ENCODE results near the gene DOK4.
"Not testable (repeated sequence)": the region's sequence is repeated elsewhere in the genome, so short reads cannot be mapped to it uniquely, and the experiment has no call there.

The DOK4 gene

DNA sequence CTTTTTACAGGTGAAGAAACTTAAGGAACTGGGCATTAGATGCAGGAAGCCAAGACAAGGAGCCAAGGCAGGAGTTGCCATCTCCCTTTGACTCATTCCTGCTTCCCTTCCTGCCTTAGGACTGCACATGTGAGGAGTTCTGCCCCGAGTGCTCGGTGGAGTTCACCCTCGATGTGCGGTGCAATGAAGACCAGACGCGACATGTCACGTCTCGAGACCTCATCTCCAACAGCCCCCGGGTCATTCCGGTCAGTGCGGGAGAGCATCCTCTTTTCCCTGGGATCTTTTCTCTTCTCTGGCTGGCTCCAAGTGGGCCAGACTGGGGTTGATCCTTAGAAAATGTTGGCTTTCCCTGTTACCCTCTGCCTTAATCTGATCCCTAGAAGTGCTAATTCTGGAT, 17.2 kb downstream of the DOK4 start:
- Mint-ChIP-seq H3K36me3 (peaks cover 7% of the 10 kb centered on the region), H3K4me3 (no peak overlapping the region), H3K27me3 (no peaks in the 10 kb centered on the region), H3K4me1 (ENCODE audit: low read depth) (peaks cover 16% of the 10 kb centered on the region), H3K27ac (no peak overlapping the region), H3K9me3 (ENCODE audit: low read depth) (no peaks in the 10 kb centered on the region)

DNA sequence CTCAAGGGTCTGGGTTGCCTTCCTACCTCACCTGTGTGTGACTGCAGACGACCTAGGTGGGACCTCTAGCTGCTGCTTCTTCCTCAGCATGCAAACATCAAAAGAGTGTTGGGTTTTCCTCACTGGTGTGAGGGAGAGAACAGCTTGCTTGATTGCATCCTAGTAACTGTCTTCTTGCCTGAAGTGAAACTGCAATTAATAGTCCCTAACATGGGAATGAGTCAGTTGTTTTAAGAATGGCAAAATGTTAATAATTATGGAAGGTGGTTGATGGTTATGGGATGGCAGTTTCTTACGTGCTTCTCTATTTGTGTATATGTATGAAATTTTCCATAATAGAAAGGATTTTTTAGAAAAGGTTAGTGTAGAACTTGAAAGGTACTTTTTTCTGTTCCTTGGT, 17.9 kb downstream of the DOK4 start:
- Mint-ChIP-seq H3K4me3 (no peak overlapping the region), H3K4me1 (ENCODE audit: low read depth) (peaks cover 23% of the 10 kb centered on the region), H3K9me3 (ENCODE audit: low read depth) (no peaks in the 10 kb centered on the region), H3K36me3 (peaks cover 8% of the 10 kb centered on the region), H3K27ac (peak overlapping the region; percentile 17), H3K27me3 (no peaks in the 10 kb centered on the region)

DNA sequence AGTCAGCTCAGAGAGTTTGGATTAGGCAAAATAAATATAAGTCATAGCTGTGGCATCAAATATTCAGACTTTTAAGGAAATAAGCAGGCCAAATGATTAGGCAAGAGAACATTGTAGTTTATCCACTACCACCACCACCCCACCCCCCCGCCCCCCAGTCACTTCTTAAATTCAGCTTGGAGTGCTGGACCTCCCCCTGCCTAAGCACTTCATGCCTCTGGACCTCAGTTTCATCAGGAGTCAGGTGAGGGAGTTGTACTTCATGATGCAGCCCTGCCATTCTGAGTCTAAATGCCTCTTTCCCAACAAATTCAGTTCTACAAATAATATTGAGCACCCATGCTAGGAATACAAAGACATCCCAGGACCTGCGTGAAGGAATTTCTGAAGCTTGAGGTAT, 21.8 kb downstream of the DOK4 start:
- Mint-ChIP-seq H3K27me3 (no peaks in the 10 kb centered on the region), H3K27ac (no peak overlapping the region), H3K36me3 (peaks cover 9% of the 10 kb centered on the region), H3K4me1 (ENCODE audit: low read depth) (peaks cover 30% of the 10 kb centered on the region), H3K4me3 (peak overlapping the region; percentile 100), H3K9me3 (ENCODE audit: low read depth) (no peaks in the 10 kb centered on the region)

DNA sequence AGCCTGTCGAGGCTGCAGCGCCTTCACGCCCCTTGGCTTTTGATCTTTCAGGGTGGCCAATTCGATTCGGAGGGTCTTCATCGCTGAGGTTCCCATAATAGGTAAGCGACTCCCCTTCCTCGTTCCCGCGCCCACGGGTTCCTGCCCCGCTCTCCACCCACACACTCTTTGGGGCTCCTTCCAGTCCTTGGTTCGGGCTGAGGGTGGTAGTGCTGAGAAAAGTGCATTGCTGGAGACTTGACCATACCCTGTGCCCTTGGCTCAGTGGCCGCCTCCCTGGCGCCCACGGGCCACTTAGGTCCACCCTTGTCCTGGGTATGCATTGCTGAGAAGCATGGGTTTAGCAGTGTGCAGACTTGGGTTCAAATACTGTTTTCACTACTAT, 23.3 kb downstream of the DOK4 start:
- no peaks in the 10 kb centered on the region for H3K9me3 Mint-ChIP-seq (ENCODE audit: low read depth)
- H3K27me3 Mint-ChIP-seq: no peaks in the 10 kb centered on the region
- H3K36me3 Mint-ChIP-seq: peaks cover 8% of the 10 kb centered on the region
- peaks cover 30% of the 10 kb centered on the region for H3K4me1 Mint-ChIP-seq (ENCODE audit: low read depth)
- H3K27ac Mint-ChIP-seq: peak overlapping the region; percentile 100
- peak overlapping the region; percentile 100 for H3K4me3 Mint-ChIP-seq

DNA sequence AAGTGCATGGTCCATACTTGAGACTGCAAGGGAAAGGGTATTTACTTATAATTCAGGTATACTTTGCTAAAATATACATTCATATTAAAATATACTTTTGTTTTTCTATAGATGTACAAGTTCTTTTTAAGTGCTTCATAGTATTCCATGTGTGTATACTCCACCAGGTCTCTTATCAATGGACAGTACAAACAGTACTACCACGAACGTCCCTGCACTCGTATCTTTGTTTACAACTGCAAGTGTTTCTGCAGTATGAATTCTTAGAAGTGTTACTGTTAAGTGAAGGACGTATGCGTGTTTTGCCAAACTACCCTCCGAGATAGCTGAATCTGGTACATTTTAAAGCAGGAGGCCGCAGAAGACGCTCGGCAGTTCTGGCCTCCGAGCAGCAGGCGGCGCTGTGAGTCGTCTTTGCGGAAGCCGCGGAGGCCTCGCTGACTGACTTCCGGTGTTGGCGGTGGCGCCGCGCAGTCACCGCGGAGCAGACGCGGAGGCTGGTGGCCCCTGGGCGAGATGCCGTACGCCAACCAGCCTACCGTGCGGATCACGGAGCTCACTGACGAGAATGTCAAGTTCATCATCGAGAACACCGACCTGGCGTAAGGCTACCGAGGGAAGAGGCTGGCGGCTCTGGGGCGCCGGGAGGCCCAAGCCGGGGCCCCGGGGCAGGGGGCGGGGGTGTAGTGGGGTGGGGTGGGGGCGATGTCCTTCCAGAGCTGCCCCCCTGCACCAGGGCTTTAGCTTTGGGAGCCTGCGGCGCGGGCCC, 23.9 kb downstream of the DOK4 start, which contains the start of gene POLR2C:
Gene POLR2C (plus strand): TSS at position 471 of the 769 bp plus-strand sequence. CDS start 46 bp downstream, at position 517.
- Mint-ChIP-seq H3K4me3 (peak within 1 kb of the TSS; percentile 100), H3K4me1 (ENCODE audit: low read depth) (peaks cover 30% of the 10 kb centered on the region), H3K9me3 (ENCODE audit: low read depth) (no peaks in the 10 kb centered on the region), H3K36me3 (peaks cover 8% of the 10 kb centered on the region), H3K27ac (peak within 1 kb of the TSS; percentile 100), H3K27me3 (no peaks in the 10 kb centered on the region)

DNA sequence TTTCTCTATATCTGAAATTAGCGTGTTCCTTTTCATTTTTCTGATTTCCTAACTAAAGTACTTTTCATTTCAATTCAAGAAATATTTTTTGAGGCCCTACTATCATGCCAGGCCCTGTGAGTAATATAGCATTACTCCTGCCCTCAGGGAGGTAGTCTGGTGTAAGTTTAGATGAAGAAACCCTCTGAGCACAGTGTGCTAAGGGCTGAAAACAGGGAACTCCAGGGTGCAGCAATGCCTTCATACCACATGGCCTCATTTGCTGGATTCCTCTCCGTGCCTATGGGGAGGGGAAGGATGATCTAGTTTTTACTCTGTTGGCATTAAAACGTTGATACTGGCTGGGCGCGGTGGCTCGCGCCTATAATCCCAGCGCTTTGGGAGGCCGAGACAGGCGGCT, 34.3 kb downstream of the DOK4 start:
- Mint-ChIP-seq H3K9me3 (ENCODE audit: low read depth) (no peaks in the 10 kb centered on the region), H3K27me3 (no peaks in the 10 kb centered on the region), H3K4me3 (no peak overlapping the region), H3K4me1 (ENCODE audit: low read depth) (peaks cover 14% of the 10 kb centered on the region), H3K27ac (no peak overlapping the region), H3K36me3 (peaks cover 3% of the 10 kb centered on the region)

DNA sequence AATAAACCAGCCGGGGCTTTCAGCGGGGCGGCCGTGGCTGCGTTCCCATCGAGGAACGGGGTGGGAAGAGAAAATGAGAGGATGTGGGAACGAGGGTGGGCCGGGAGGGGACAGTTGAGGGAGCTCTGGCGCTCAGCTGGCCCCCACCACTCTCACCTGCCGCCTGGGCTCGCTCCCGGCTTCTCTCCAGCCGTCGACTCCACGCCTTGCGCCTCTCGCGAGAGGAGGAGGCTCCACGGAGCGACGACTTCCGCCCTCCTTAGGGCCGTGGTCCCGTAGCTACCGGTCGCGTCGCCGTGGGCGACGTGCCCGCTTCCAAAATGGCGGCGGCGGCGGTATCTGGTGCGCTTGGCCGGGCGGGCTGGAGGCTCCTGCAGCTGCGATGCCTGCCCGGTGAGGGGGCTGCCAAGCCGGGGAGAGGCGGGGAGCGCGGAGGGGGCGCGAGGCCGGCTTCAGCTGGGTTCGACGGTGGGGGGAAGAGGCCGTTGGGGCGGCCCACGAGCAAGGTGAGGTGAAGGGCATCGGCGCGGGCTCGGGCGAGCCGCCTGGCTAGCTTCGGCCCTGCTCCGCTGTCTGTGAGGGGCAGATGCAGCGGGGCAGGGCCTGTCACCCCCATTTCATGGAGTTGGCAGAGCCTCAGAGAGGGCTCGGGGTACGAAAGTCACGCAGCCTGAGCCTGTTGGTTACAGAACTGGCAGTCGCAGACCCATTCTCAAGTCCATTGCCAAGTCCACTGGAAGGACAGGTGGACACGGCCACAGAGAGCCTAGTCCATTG, 38.9 kb downstream of the DOK4 start, which contains the start of the genes CIAPIN1 and COQ9:
Gene CIAPIN1 (minus strand): TSS at position 200 of the 777 bp plus-strand sequence. CDS start 6,457 bp downstream, outside the sequence.
Gene COQ9 (plus strand): TSS at position 294 of the 777 bp plus-strand sequence. CDS start 27 bp downstream, at position 321.
- H3K27ac Mint-ChIP-seq: peak within 1 kb of the TSS; percentile 91
- peaks cover 39% of the 10 kb centered on the region for H3K4me1 Mint-ChIP-seq (ENCODE audit: low read depth)
- H3K36me3 Mint-ChIP-seq: no peaks in the 10 kb centered on the region
- peak within 1 kb of the TSS; percentile 94 for H3K4me3 Mint-ChIP-seq
- no peaks in the 10 kb centered on the region for H3K27me3 Mint-ChIP-seq
- H3K9me3 Mint-ChIP-seq (ENCODE audit: low read depth): no peaks in the 10 kb centered on the region

DNA sequence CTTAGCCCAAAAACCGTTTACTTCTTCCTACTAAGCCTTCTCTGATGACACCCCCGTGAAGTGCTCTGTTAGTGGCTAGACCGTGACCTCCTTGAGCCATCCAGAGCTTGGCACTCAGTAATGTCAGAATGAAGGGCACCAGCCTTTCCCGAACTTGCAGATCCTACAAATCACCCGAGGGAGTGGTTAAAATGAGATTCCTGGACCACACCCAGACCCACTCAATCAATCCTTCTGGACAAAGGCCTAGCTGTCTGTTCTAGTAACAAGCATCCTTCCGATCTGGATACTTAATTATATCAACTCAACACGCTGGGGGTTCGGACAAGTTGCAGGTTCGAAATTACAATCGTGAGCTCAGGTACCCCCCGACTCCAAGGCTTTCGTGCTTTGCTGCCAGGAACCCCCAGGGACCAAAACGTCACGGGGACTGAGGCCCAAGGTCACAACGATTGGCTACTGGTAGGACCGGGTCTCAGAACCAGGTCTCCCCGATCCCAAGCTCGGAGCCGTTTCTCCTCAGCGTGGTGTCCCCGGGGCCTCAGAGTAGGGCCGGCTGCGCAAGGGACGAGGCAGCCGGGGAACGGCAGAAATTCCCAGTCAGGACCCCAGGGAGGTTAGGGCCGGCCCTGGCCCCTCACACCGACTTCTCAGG, 39.6 kb downstream of the DOK4 start:
- no peaks in the 10 kb centered on the region for H3K9me3 Mint-ChIP-seq (ENCODE audit: low read depth)
- peak overlapping the region; percentile 94 for H3K4me3 Mint-ChIP-seq
- no peaks in the 10 kb centered on the region for H3K27me3 Mint-ChIP-seq
- H3K4me1 Mint-ChIP-seq (ENCODE audit: low read depth): peaks cover 39% of the 10 kb centered on the region
- peaks cover 1% of the 10 kb centered on the region for H3K36me3 Mint-ChIP-seq
- peak overlapping the region; percentile 91 for H3K27ac Mint-ChIP-seq

DNA sequence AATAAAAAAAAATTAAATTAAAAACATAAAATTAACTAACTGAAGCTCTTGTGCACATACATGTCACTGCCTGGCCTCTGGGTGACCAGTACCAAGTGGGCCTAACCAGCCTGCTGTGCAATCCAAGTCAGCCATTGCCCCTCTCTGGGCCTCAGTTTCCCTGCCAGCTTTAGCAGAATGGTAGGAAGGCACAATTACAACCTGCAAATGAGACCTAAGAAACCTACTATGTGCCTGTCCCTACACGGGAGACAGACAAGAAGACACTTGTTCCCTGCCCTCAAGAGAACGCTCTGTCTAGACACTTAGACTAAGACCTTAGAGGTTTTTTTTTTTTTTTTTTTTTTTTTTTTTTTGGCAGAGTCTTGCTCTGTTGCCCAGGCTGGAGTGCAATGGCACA, 40.8 kb downstream of the DOK4 start:
- Mint-ChIP-seq H3K9me3 (ENCODE audit: low read depth) (no peaks in the 10 kb centered on the region), H3K4me1 (ENCODE audit: low read depth) (peaks cover 42% of the 10 kb centered on the region), H3K4me3 (peak overlapping the region; percentile 67), H3K27ac (no peak overlapping the region), H3K27me3 (no peaks in the 10 kb centered on the region), H3K36me3 (peaks cover 8% of the 10 kb centered on the region)

DNA sequence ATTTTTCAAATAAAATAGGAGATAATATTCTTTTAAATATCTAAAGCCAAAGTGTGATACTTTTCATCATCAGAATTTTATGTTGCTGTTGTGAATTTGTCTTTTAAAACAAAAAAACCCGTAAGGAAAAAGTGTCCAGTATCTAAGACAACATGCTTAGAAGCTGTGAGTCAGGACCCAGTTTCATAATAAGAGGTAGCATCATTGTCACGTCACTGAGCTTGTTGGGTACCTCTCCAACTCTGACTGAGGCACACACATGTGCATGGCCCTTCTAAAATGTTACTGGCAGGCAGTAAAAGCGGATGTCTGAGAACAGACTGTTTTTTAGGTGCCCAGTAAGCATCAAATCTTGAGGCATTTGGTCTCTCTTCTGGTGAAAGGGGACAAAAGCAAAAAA, 41.6 kb downstream of the DOK4 start:
- Mint-ChIP-seq H3K4me3 (peak overlapping the region; percentile 69), H3K9me3 (ENCODE audit: low read depth) (peaks cover 2% of the 10 kb centered on the region), H3K27me3 (no peaks in the 10 kb centered on the region), H3K4me1 (ENCODE audit: low read depth) (peaks cover 40% of the 10 kb centered on the region), H3K27ac (peak overlapping the region; percentile 46), H3K36me3 (peaks cover 16% of the 10 kb centered on the region)

DNA sequence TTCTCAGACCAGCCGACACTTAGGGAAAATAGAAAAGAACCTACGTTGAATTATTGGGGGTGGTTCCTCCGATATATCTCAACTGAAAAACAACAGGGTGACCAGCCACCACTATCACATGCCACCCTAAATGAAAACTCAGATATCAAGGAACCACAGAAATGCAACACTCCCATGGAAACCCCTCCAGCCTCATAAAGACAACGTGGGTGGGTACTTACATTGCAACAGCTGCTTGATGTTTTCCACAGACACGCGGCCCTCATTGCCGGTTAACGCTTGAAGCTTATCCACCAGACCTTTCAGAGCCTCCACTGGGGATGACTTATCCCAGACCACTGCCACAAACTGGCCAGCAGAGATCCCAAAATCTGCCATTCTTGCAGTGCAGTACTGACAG, 45.7 kb downstream of the DOK4 start:
- Mint-ChIP-seq H3K36me3 (peaks cover 30% of the 10 kb centered on the region), H3K4me1 (ENCODE audit: low read depth) (peaks cover 26% of the 10 kb centered on the region)
- not testable (repeated sequence) for H3K27ac Mint-ChIP-seq; H3K4me3 Mint-ChIP-seq; H3K27me3 Mint-ChIP-seq; H3K9me3 Mint-ChIP-seq (ENCODE audit: low read depth)

DNA sequence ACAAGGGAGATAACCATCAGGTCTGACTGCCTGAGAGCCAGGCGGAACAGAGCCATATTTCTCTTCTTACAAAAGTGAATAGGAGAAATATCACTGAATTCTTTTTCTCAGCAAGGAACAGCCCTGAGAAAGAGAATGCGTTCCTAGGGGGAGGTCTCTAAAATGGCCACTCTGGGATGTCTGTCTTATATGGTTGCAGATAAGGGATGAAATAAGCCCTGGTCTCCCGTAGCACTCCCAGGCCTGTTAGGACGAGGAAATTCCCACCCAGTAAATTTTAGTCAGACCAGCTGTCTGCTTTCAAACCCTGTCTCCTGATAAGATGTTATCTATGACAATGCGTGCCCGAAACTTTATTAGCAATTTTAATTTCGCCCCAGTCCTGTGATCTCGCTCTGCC, 46.3 kb downstream of the DOK4 start:
- peaks cover 33% of the 10 kb centered on the region for H3K36me3 Mint-ChIP-seq
- not testable (repeated sequence) for H3K9me3 Mint-ChIP-seq (ENCODE audit: low read depth); H3K27ac Mint-ChIP-seq; H3K4me3 Mint-ChIP-seq; H3K27me3 Mint-ChIP-seq
- H3K4me1 Mint-ChIP-seq (ENCODE audit: low read depth): peaks cover 26% of the 10 kb centered on the region

DNA sequence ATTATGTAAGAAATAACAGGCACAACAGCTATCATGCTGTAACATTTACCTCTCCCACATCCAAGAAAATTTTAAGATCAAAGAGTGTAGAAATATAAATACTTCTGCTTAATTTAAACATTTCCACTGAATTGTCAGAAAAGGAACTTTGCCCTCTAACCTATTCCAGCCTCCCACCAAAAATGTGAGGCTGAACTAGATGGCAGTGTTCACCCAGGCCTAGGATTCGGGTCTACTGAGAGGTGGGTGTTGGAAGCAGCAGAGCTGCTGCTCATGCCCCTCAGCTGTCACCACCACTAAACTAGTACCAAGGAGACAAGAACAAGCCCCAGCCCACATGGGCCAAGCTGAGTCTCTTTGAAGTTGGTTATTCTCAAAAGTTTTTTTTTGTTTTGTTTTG, 50.5 kb downstream of the DOK4 start:
- Mint-ChIP-seq H3K27ac (peak overlapping the region; percentile 58), H3K36me3 (peaks cover 33% of the 10 kb centered on the region), H3K4me3 (no peak overlapping the region), H3K9me3 (ENCODE audit: low read depth) (peaks cover 4% of the 10 kb centered on the region), H3K4me1 (ENCODE audit: low read depth) (peaks cover 37% of the 10 kb centered on the region), H3K27me3 (no peaks in the 10 kb centered on the region)

DNA sequence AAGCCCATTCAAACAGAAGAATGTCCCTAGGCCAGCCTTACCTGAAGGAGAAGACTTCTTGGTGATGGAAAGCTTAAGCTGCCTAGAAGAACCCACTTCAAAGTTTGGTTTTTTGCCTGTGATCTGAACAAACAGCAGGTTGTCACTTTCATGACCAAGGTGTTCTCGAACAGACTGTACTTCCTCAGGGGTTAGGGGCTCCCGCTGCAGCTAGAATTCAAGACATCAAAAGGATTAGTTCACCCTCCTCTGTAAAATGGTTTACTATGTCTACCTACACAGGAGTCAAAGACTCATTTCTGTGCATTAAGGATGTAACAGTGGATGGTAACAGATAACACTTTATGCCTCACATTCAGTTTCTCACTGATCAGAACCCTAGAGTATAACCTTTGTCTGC, 52.3 kb downstream of the DOK4 start:
- Mint-ChIP-seq H3K27me3 (no peaks in the 10 kb centered on the region), H3K4me1 (ENCODE audit: low read depth) (peaks cover 35% of the 10 kb centered on the region), H3K36me3 (peaks cover 22% of the 10 kb centered on the region), H3K4me3 (peak overlapping the region; percentile 7), H3K27ac (peak overlapping the region; percentile 83), H3K9me3 (ENCODE audit: low read depth) (no peaks in the 10 kb centered on the region)

DNA sequence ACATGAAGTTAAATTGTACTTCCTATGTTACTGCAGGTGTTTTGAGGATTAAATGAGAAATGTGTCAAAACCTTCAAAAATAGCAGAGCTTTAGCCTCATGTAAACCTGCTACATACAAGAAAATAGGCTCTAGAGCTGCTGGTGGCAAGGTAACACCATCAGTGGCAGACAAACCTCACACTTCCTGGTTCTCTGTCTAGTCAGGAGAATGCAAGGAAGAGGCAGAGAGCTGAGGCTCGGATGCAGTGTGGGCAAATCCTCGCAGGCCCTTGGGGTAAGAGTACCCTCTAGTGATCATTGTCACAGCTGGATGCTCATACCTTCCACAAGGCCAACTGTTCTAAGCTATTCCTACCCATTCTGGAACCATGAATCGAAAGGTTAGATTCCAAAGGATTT, 53.3 kb downstream of the DOK4 start:
- peak overlapping the region; percentile 58 for H3K4me3 Mint-ChIP-seq
- peaks cover 13% of the 10 kb centered on the region for H3K36me3 Mint-ChIP-seq
- H3K4me1 Mint-ChIP-seq (ENCODE audit: low read depth): peaks cover 35% of the 10 kb centered on the region
- peak overlapping the region; percentile 83 for H3K27ac Mint-ChIP-seq
- H3K27me3 Mint-ChIP-seq: no peaks in the 10 kb centered on the region
- H3K9me3 Mint-ChIP-seq (ENCODE audit: low read depth): no peaks in the 10 kb centered on the region
